ENCODE data around the gene XPOT. TPM values are rescaled to one million over a fixed set of nuclear protein-coding genes. Genes with fewer than 3 reads are reported as not detected.

Gene XPOT
- total RNA-seq, 1 donor from 2014 or later, result 39.8 TPM

DNA sequence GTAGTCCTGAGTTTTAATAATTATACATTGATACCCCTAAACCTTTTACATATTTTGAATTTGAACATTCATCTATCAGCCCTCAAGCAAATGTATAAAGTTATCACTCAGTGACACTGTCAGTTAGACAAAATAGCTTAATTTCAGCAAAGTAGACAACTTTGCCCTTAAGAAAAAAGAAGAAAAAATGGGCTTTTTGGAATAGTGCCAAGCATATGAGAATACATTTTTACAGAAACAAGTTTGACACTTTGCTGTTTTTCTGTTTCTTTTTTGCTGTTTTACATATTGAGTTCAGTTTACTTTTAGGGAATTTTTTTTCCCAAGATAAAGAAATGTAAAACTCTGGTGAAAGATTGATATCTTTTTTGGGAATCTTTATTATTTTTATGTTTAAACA, 62.0 kb downstream of the XPOT start:
- DNase-seq (ENCODE audit: low read depth), result no peak
- TF ChIP-seq, protein P1, sequence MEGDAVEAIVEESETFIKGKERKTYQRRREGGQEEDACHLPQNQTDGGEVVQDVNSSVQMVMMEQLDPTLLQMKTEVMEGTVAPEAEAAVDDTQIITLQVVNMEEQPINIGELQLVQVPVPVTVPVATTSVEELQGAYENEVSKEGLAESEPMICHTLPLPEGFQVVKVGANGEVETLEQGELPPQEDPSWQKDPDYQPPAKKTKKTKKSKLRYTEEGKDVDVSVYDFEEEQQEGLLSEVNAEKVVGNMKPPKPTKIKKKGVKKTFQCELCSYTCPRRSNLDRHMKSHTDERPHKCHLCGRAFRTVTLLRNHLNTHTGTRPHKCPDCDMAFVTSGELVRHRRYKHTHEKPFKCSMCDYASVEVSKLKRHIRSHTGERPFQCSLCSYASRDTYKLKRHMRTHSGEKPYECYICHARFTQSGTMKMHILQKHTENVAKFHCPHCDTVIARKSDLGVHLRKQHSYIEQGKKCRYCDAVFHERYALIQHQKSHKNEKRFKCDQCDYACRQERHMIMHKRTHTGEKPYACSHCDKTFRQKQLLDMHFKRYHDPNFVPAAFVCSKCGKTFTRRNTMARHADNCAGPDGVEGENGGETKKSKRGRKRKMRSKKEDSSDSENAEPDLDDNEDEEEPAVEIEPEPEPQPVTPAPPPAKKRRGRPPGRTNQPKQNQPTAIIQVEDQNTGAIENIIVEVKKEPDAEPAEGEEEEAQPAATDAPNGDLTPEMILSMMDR (conservative IDR thresholded peaks at IDR 0.05; ENCODE audit: low read depth, low read length), result no peak
- no peak overlapping the region for H3K4me3 ChIP-seq (ENCODE audit: low read depth, low read length)

DNA sequence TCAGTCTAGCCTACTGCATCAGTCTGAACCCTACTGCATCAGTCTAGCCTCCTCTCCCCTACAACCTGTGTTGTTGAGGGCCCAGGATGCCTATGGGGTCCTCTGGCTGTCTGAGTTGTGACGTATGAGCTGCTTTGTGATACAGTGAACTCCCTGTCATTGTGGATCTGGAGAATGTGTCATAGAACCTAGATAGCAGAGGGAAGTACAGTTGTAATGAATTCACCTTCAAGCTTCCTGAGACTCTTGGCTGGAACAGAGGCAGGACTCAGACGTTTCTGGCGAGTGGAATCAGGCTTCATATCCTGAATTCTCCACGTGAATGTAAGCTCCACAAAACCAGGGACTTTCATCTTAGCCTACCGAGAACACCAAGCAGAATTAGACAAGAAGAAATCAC, 64.8 kb downstream of the XPOT start:
- no peak overlapping the region for H3K4me3 ChIP-seq (ENCODE audit: low read depth, low read length)
- no peak for DNase-seq (ENCODE audit: low read depth)
- TF ChIP-seq, protein P1 (conservative IDR thresholded peaks at IDR 0.05; ENCODE audit: low read depth, low read length), result no peak

DNA sequence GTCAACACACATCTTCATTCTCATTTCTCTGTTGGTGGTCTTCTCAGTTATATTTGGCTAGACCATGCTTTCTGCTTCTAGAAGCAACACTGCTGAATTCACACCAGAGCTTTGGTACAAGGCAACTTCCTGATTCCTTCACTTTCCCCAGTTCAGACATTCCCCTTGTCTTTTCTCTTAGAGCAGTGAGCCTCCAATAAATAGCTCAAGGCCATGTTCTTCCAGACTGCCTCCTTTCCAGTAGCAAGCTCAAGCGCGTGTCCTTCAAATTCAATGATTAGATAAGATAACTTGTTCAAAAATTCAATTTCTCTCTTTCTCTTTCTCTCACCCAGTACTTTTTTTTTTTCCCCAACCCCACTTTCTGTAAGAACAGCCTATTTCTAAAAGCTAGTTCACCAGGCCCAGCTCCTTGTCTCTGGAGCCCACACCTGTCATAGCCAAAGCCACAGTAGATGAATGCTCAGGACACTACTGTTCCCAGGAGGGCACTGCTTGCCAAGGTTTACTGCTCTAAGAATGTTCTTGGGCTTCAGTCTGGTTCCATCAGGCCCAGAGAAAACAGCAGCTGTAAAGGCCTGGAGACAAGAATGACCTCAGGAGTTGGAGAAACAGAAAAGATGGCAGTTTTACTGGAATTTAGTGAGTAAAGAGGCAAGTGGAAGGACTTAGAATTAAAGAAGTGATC, 65.4 kb downstream of the XPOT start:
- TF ChIP-seq, protein P1 (conservative IDR thresholded peaks at IDR 0.05; ENCODE audit: low read depth, low read length), result no peak
- no peak overlapping the region for H3K4me3 ChIP-seq (ENCODE audit: low read depth, low read length)
- DNase-seq (ENCODE audit: low read depth), result no peak

DNA sequence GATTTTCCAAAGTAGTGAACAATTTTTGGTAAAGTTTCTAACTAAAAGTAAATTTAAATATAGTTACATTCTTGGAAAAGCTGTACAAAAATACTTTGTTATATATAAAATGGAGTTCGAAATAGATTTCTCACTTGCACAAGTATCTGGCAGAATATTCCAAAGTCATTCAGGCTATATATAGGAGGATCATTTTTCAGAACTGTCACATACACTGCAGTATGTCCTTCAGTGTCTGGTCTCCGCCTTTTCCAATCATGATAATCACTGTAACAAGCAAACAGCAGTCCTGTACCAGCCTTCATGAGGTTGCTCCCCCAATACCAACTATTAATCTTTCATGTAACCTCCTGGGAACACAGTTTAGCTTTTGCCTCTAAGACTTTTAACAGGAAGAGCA, 66.3 kb downstream of the XPOT start:
- no peak overlapping the region for H3K4me3 ChIP-seq (ENCODE audit: low read depth, low read length)
- TF ChIP-seq, protein P1 (conservative IDR thresholded peaks at IDR 0.05; ENCODE audit: low read depth, low read length), result no peak
- no peak for DNase-seq (ENCODE audit: low read depth)

DNA sequence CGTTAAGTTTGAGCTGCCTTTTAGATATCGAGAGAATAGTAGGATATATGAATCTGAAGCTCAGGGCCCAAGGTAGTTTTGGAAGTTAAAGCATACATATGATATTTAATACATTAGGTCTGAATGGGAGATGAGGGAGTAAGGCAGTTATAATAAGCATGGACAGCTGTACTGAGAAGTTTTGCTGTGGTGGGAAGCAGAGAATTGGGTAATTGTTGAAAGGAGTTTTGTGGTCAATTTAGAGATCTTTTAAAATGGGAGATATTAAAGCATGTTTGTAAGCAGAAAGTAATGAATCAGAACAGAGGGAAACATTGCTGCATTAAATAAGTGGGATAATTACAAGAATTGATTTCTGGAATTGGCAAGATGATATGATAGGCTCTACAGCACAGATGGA, 69.0 kb downstream of the XPOT start:
- TF ChIP-seq, protein P1 (conservative IDR thresholded peaks at IDR 0.05; ENCODE audit: low read depth, low read length), result no peak
- DNase-seq (ENCODE audit: low read depth), result no peak
- no peak overlapping the region for H3K4me3 ChIP-seq (ENCODE audit: low read depth, low read length)

DNA sequence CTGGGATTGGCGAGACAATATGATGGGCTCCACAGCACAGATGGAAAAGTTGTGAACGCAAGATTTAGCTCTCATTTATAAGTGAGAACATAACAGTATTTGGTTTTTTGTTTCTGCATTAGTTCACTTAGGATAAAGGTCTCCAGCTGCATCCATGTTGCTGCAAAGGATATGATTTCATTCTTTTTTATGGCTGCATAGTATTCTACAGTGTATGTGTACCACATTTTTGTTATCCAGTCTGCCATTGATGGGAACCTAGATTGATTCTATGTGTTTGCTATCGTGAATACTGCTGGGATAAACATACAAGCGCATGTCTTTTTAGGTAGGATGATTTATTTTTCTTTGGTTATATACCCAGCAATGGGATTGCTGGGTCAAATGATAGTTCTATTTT, 71.3 kb downstream of the XPOT start:
- DNase-seq (ENCODE audit: low read depth), result no peak
- TF ChIP-seq, protein P1 (conservative IDR thresholded peaks at IDR 0.05; ENCODE audit: low read depth, low read length), result no peak
- H3K4me3 ChIP-seq (ENCODE audit: low read depth, low read length), result no peak overlapping the region

DNA sequence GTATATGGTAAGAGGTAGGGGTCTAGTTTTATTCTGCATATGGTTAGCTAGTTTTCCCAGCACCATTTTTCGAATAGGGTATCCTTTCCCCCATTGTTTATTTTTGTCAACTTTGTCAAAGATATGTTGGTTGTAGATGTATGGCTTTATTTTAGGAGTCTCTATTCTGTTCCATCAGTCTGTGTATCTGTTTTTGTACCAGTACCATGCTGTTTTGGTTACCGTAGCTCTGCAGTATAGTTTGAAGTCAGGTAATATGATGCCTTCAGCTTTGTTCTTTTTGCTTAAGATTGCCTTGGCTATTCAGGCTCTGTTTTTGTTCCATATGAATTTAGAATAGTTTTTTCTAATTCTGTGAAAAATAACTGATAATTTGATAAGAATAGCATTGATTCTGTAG, 72.7 kb downstream of the XPOT start:
- H3K4me3 ChIP-seq (ENCODE audit: low read depth, low read length), result no peak overlapping the region
- no peak for DNase-seq (ENCODE audit: low read depth)
- TF ChIP-seq, protein P1 (conservative IDR thresholded peaks at IDR 0.05; ENCODE audit: low read depth, low read length), result no peak

Data from epithelial cell of proximal tubule (primary cell).